HEK293T (cell line): Measurements from ENCODE around the gene MEIOSIN.

ENCODE experiments used
- ARNT ChIP-seq: fragments of 450-650 bp; IDR thresholded peaks from 2 replicates; pipeline ENCODE4 v1.6.1; 2017; ENCODE audit warnings: mild to moderate bottlenecking
- BHLHE40 ChIP-seq: fragments of 450-650 bp; IDR thresholded peaks from 2 replicates; pipeline ENCODE4 v1.6.1; 2016; ENCODE audit warnings: mild to moderate bottlenecking, moderate library complexity, borderline replicate concordance
- FOXM1 ChIP-seq: fragments of 450-650 bp; IDR thresholded peaks from 2 replicates; pipeline ENCODE4 v1.6.1; 2017; ENCODE audit warnings: mild to moderate bottlenecking, borderline replicate concordance
- L3MBTL2 ChIP-seq: fragments of 450-650 bp; conservative IDR thresholded peaks from 2 replicates; pipeline ENCODE4 v1.6.1; 2016; ENCODE audit warnings: mild to moderate bottlenecking
- NFRKB ChIP-seq: fragments of 450-650 bp; IDR thresholded peaks from 2 replicates; pipeline ENCODE4 v1.6.1; 2016; ENCODE audit warnings: mild to moderate bottlenecking, moderate library complexity
- SUZ12 ChIP-seq: fragments of 450-650 bp; IDR thresholded peaks from 2 replicates; pipeline ENCODE4 v1.6.1; 2016; ENCODE audit warnings: mild to moderate bottlenecking

GRCh38 chr19:45753548-45753947 is 20.3 kb downstream of the MEIOSIN start:
- TF ChIP-seq SUZ12 = no peak
- TF ChIP-seq L3MBTL2 = no peak
- TF ChIP-seq ARNT = no peak
- TF ChIP-seq NFRKB = no peak
- no peak for TF ChIP-seq BHLHE40
- no peak for TF ChIP-seq FOXM1
